Panc1 (cell line): ENCODE data around the gene SLC17A7. TPM values are rescaled to one million over a fixed set of nuclear protein-coding genes. Genes with fewer than 3 reads are reported as not detected.

Experiments used
- ATAC-seq: fragments of 200-7000 bp; cut with Tn5 transposase; 2 replicates; pipeline ENCODE4 v1.9.1; 2020; ENCODE audit warnings: mild to moderate bottlenecking, moderate library complexity
- BruUV-seq: library from RNA; stranded (reverse); fragments of 400-500 nt; replicated peaks from 2 replicates; lab custom pipeline; 2021; lab: Mats Ljungman, UMichigan
- CTCF ChIA-PET: fragments of 300-600 bp; sonication (Branson Sonifier 250); formaldehyde crosslinking; loops from one replicate; lab custom pipeline; 2022; ENCODE audit warnings: antibody characterized with exemption; lab: Charles Lee
- POLR2A ChIA-PET: fragments of 300-600 bp; sonication (Branson Sonifier 250); formaldehyde crosslinking; loops from one replicate; lab custom pipeline; 2022; ENCODE audit warnings: antibody characterized with exemption; lab: Charles Lee
- DNase-seq: peaks from one replicate; pipeline ENCODE4 v3.0.0-alpha.2; 2010; ENCODE audit warnings: low read depth, low spot score
- H3K27ac ChIP-seq: 2 replicates; pipeline ENCODE4 v1.5.1; 2011; ENCODE audit warnings: mild to moderate bottlenecking, low read length, inconsistent platforms
- H3K27me3 ChIP-seq: fragments of 200-500 bp; sonication (Bioruptor generic); 2 replicates; pipeline ENCODE4 v1.6.0; 2014; ENCODE audit warnings: low read length, inconsistent platforms; ENCODE audit not compliant: control insufficient read depth, insufficient read depth
- H3K36me3 ChIP-seq: fragments of 200-500 bp; sonication (Bioruptor generic); 2 replicates; pipeline ENCODE4 v1.5.1; 2014; ENCODE audit warnings: inconsistent platforms, mild to moderate bottlenecking, low read length, moderate library complexity; ENCODE audit not compliant: control insufficient read depth, insufficient read depth
- H3K4me1 ChIP-seq: 2 replicates; pipeline ENCODE4 v1.5.1; 2011; ENCODE audit warnings: inconsistent platforms, mild to moderate bottlenecking, low read length, moderate library complexity; ENCODE audit not compliant: control insufficient read depth, insufficient read depth
- H3K4me3 ChIP-seq, 2 experiments: 2 replicates each; pipeline ENCODE4 v1.5.1; 2011 to 2012; ENCODE audit warnings: low read depth in 2 of 2, low read length in 2 of 2, mild to moderate bottlenecking in 2 of 2, inconsistent platforms in 1 of 2, moderate library complexity in 1 of 2
- H3K9me3 ChIP-seq: fragments of 200-500 bp; sonication (Bioruptor generic); 2 replicates; pipeline ENCODE4 v1.5.1; 2014; ENCODE audit warnings: low read depth, mild to moderate bottlenecking, inconsistent platforms, low read length, moderate library complexity; ENCODE audit not compliant: control insufficient read depth, insufficient read depth
- POLR2AphosphoS5 ChIP-seq: IDR thresholded peaks from 2 replicates; pipeline ENCODE4 v1.6.1; 2012; ENCODE audit warnings: mild to moderate bottlenecking, low read depth, low read length, moderate library complexity
- REST ChIP-seq, 2 experiments: IDR thresholded peaks; 2 replicates each; pipeline ENCODE4 v1.6.1; 2011 to 2012; ENCODE audit warnings: low read depth in 2 of 2, control low read depth in 1 of 2, low read length in 1 of 2, mild to moderate bottlenecking in 1 of 2, moderate library complexity in 1 of 2; ENCODE audit not compliant: insufficient read depth in 1 of 2
- SIN3A ChIP-seq: IDR thresholded peaks from 2 replicates; pipeline ENCODE4 v1.6.1; 2012; ENCODE audit warnings: low read depth, mild to moderate bottlenecking, low read length, moderate library complexity, borderline replicate concordance; ENCODE audit not compliant: insufficient read depth
- TCF7L2 ChIP-seq: IDR thresholded peaks from 2 replicates; pipeline ENCODE4 v1.6.1; 2011; ENCODE audit warnings: mild to moderate bottlenecking, low read depth, low read length, inconsistent platforms
- in situ Hi-C: cut with HindIII; loops from 2 replicates; pipeline ENCODE4 v1.10.0; 2016; ENCODE audit warnings: low sequenced_read_pairs, low pct_unique_long_range_greater_than_20kb
- intact Hi-C: fragments of 100-400 bp; cut with micrococcal nuclease; formaldehyde crosslinking; loops from one replicate; pipeline ENCODE4 v1.10.0; 2022; ENCODE audit not compliant: unreplicated experiment
- total RNA-seq: library from RNA; stranded (reverse); gene quantifications from one replicate; pipeline ENCODE4 v1.2.1, GENCODE V29; 2021; ENCODE audit not compliant: unreplicated experiment
- TF ChIP-seq, protein P1 (sequence below): fragments of 450-650 bp; IDR thresholded peaks from 2 replicates; pipeline ENCODE4 v1.5.1; 2017; ENCODE audit warnings: mild to moderate bottlenecking

SLC17A7 gene
- total RNA-seq, 1 experiment from 2014 or later = 1.2 TPM

DNA sequence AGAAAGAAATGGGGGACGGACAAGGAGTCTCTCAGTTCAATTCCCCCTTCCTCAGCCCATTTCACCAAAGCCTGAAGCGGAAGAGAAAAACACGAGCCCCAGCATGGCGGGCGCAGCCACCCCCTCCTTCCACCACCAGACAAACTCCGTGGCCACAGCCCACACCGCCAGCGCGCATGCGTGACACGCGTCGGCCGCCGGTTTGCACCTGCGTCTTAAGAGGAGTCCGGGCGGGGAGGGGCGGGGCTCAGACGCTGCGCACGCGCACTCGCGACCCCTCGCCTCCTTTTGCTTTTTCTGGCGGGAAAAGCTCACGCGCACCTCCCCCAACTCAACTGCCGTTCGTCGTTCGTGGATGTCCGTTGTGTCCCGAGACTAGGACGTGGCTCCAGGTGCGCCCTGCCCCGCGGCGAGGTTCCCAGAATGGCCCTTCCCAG, 53.4 kb downstream of the SLC17A7 start, which contains the start of gene KASH5:
Gene KASH5, plus strand, starts transcription at position 314 of the 437 bp plus-strand sequence. CDS start 2,635 bp downstream, outside the sequence.
- Histone ChIP-seq H3K4me3 (peak within 1 kb of the TSS; percentile 15 to 37; a peak in 3 of 4 replicates), H3K4me1 (no peaks in the 10 kb centered on the region), H3K27me3 (no peaks in the 10 kb centered on the region), H3K36me3 (no peaks in the 10 kb centered on the region), H3K27ac (peak within 1 kb of the TSS; percentile 65), H3K9me3 (peaks cover 1% of the 10 kb centered on the region; the same call in 1 of the 2 replicates)
- POLR2A ChIA-PET = no interaction called here
- no peak for TF ChIP-seq REST (IDR thresholded peaks at IDR 0.05; ENCODE audit: insufficient read depth in 1 of 2, low read depth in 2 of 2, low read length in 1 of 2)
- TF ChIP-seq TCF7L2 = no peak
- TF ChIP-seq, protein P1, sequence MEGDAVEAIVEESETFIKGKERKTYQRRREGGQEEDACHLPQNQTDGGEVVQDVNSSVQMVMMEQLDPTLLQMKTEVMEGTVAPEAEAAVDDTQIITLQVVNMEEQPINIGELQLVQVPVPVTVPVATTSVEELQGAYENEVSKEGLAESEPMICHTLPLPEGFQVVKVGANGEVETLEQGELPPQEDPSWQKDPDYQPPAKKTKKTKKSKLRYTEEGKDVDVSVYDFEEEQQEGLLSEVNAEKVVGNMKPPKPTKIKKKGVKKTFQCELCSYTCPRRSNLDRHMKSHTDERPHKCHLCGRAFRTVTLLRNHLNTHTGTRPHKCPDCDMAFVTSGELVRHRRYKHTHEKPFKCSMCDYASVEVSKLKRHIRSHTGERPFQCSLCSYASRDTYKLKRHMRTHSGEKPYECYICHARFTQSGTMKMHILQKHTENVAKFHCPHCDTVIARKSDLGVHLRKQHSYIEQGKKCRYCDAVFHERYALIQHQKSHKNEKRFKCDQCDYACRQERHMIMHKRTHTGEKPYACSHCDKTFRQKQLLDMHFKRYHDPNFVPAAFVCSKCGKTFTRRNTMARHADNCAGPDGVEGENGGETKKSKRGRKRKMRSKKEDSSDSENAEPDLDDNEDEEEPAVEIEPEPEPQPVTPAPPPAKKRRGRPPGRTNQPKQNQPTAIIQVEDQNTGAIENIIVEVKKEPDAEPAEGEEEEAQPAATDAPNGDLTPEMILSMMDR = no peak
- TF ChIP-seq SIN3A = no peak
- TF ChIP-seq POLR2AphosphoS5 = no peak
- CTCF ChIA-PET = interaction anchor here (1.0 kb wide), 1 partner anchor 54 kb away, joined by 3 read pairs; no protein-coding TSS in a partner anchor
- in situ Hi-C loops (no loop called here), intact Hi-C loops (no loop called here)
- no TSS peak for BruUV-seq
- peak; percentile 51; the same call in 1 of the 2 replicates for ATAC-seq
- no peak for DNase-seq

DNA sequence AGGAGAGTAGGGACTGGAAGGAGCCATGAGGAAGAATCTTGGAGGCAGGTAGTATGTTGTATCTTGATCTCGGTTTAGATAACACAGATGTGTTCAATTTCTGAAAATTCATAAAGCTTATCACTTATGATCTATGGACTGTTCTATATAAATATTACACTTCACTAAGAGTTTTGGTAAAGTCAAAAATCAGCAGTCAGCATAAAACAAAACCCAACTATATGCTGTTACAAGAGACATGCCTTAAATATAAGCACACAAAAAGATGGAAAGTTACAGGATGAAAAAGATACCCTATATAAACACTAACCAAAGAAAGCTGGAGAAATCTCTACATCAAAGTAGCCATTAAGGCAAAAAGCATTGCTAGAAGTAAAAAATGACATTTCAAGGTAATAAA, 57.7 kb downstream of the SLC17A7 start:
- no peaks in the 10 kb centered on the region for H3K27me3 ChIP-seq
- no TSS peak for BruUV-seq
- ATAC-seq (no peak), DNase-seq (no peak)
- no peak overlapping the region for H3K27ac ChIP-seq
- intact Hi-C loops = no loop called here
- H3K4me1 ChIP-seq = no peaks in the 10 kb centered on the region
- ChIA-PET POLR2A (no interaction called here), CTCF (no interaction called here)
- peaks cover 8% of the 10 kb centered on the region; the same call in 1 of the 2 replicates for H3K9me3 ChIP-seq
- H3K4me3 ChIP-seq = no peak overlapping the region
- no peaks in the 10 kb centered on the region for H3K36me3 ChIP-seq
- TF ChIP-seq TCF7L2 (no peak), REST (IDR thresholded peaks at IDR 0.05; ENCODE audit: insufficient read depth in 1 of 2, low read depth in 2 of 2, low read length in 1 of 2) (no peak), SIN3A (no peak), POLR2AphosphoS5 (no peak)
- TF ChIP-seq, protein P1 = no peak
- in situ Hi-C loops = no loop called here
